Endothelial cell of umbilical vein (primary cell): ENCODE results near the gene CCDC93. TPM values are rescaled to one million over a fixed set of nuclear protein-coding genes. Genes with fewer than 3 reads are reported as not detected.

ENCODE experiments used
- BruUV-seq: library from RNA; stranded (reverse); fragments of 400-500 nt; replicated peaks from 2 replicates; lab custom pipeline; 2021; lab: Mats Ljungman, UMichigan
- CTCF ChIA-PET: fragments of 300-600, 350-600 bp; sonication (Branson Sonifier 250); formaldehyde crosslinking; loops from one replicate; lab custom pipeline; 2021; ENCODE audit warnings: antibody characterized with exemption, inconsistent platforms; lab: Charles Lee
- POLR2A ChIA-PET: fragments of 300-600, 350-600 bp; sonication (Branson Sonifier 250); formaldehyde crosslinking; loops from one replicate; lab custom pipeline; 2021; ENCODE audit warnings: antibody characterized with exemption, inconsistent platforms; lab: Charles Lee
- DNase-seq: peaks from one replicate; pipeline ENCODE4 v3.0.0-alpha.2; 2011; ENCODE audit warnings: low read depth, low spot score
- FAIRE-seq: peaks from 2 replicates; lab custom pipeline; 2011; peaks lifted over from hg19 to GRCh38; lab: Jason Lieb, UNC
- H2AFZ ChIP-seq: 2 replicates; pipeline ENCODE4 v1.6.0; 2012; ENCODE audit warnings: low read depth, low read length, control low read depth, inconsistent platforms
- H3K27ac ChIP-seq: 2 replicates; pipeline ENCODE4 v1.5.1; 2011; ENCODE audit warnings: low read depth, mild to moderate bottlenecking, control low read depth, low read length, moderate library complexity; ENCODE audit not compliant: insufficient read depth
- H3K27me3 ChIP-seq, 2 experiments: 2 replicates each; pipeline versions ENCODE4 v1.6.0 to v1.6.1; 2011; ENCODE audit warnings: low read length in 2 of 2, mixed read lengths in 1 of 2; ENCODE audit not compliant: control insufficient read depth in 2 of 2, insufficient read depth in 2 of 2
- H3K36me3 ChIP-seq, 2 experiments: 2 replicates in 1 of 2; 3 replicates in 1 of 2; pipeline ENCODE4 v1.5.1; 2011; ENCODE audit warnings: low read length in 2 of 2, mild to moderate bottlenecking in 1 of 2, moderate library complexity in 1 of 2; ENCODE audit not compliant: control insufficient read depth in 2 of 2, insufficient read depth in 2 of 2; ENCODE audit errors: extremely low read depth in 1 of 2
- H3K4me1 ChIP-seq: 3 replicates; pipeline ENCODE4 v1.5.1; 2011; ENCODE audit warnings: mild to moderate bottlenecking, low read length; ENCODE audit not compliant: control insufficient read depth, insufficient read depth; ENCODE audit errors: extremely low read depth
- H3K4me2 ChIP-seq: 2 replicates; pipeline ENCODE4 v1.6.1; 2011; ENCODE audit warnings: low read length, control low read depth, mixed read lengths; ENCODE audit not compliant: insufficient read depth
- H3K4me3 ChIP-seq, 3 experiments: fragments of 200-600 bp in 1 of 3; sonication (generic), shearing (Covaris generic) in 1 of 3; replicated peaks in 1 of 3; 2 replicates each; pipeline ENCODE4 v1.5.1; 2011 to 2016; ENCODE audit warnings: control low read depth in 3 of 3, low read length in 3 of 3, mild to moderate bottlenecking in 2 of 3, inconsistent platforms in 1 of 3, low read depth in 1 of 3, moderate library complexity in 1 of 3; ENCODE audit not compliant: insufficient read depth in 1 of 3
- H3K79me2 ChIP-seq: 2 replicates; pipeline ENCODE4 v1.6.0; 2012; ENCODE audit warnings: low read length, inconsistent platforms; ENCODE audit not compliant: control insufficient read depth, insufficient read depth
- H3K9ac ChIP-seq: replicated peaks from 2 replicates; pipeline ENCODE3; 2011; ENCODE audit warnings: low read length, control low read depth; ENCODE audit not compliant: insufficient read depth; ENCODE audit errors: extremely low read depth
- H3K9me1 ChIP-seq: replicated peaks from 3 replicates; pipeline ENCODE4 v1.6.0; 2011; ENCODE audit warnings: mild to moderate bottlenecking, low read length; ENCODE audit not compliant: control insufficient read depth, insufficient read depth; ENCODE audit errors: extremely low read depth
- H3K9me3 ChIP-seq: replicated peaks from 2 replicates; pipeline ENCODE4 v1.5.1; 2012; ENCODE audit warnings: low read length, inconsistent platforms; ENCODE audit not compliant: control insufficient read depth, insufficient read depth
- H4K20me1 ChIP-seq: replicated peaks from 2 replicates; pipeline ENCODE3; 2011; ENCODE audit warnings: mild to moderate bottlenecking, low read length; ENCODE audit not compliant: control insufficient read depth, insufficient read depth; ENCODE audit errors: extremely low read depth
- EZH2 ChIP-seq: IDR thresholded peaks from 2 replicates; pipeline ENCODE4 v1.6.1; 2012; ENCODE audit warnings: borderline replicate concordance, low read depth, mild to moderate bottlenecking, moderate library complexity, low read length, inconsistent platforms; ENCODE audit not compliant: severe bottlenecking
- FOS ChIP-seq: IDR thresholded peaks from 2 replicates; pipeline ENCODE4 v1.6.1; 2011; ENCODE audit warnings: mild to moderate bottlenecking, low read length, moderate library complexity, borderline replicate concordance; ENCODE audit not compliant: insufficient read depth
- GATA2 ChIP-seq: IDR thresholded peaks from 2 replicates; pipeline ENCODE4 v1.7.0; 2011; ENCODE audit warnings: low read depth, mild to moderate bottlenecking, moderate library complexity, mixed read lengths, low read length; ENCODE audit not compliant: insufficient read length, insufficient read depth
- JUN ChIP-seq: IDR thresholded peaks from 2 replicates; pipeline ENCODE4 v1.6.1; 2011; ENCODE audit warnings: borderline replicate concordance, low read depth; ENCODE audit not compliant: insufficient read length, insufficient read depth
- MAX ChIP-seq: IDR thresholded peaks from 2 replicates; pipeline ENCODE4 v1.6.1; 2011; ENCODE audit not compliant: insufficient read depth, insufficient read length
- MYC ChIP-seq: IDR thresholded peaks from one replicate; pipeline ENCODE4 v1.6.1; 2011; ENCODE audit warnings: mild to moderate bottlenecking, low read depth, low read length
- POLR2A ChIP-seq: IDR thresholded peaks from 2 replicates; pipeline ENCODE4 v1.6.1; 2012; ENCODE audit warnings: low read depth, mild to moderate bottlenecking, control low read depth, low read length
- POLR2AphosphoS5 ChIP-seq: IDR thresholded peaks from 2 replicates; pipeline ENCODE4 v1.6.1; 2012; ENCODE audit warnings: low read depth, mild to moderate bottlenecking, control low read depth, low read length, moderate library complexity; ENCODE audit not compliant: insufficient read depth
- dilution Hi-C: fragments of 300-500 bp; cut with MboI; formaldehyde crosslinking; loops from one replicate; pipeline ENCODE4 v1.15.0; 2019; ENCODE audit warnings: low sequenced_read_pairs; ENCODE audit not compliant: extremely low pct_ligation_motif_present
- intact Hi-C: fragments of 100-400 bp; cut with micrococcal nuclease; formaldehyde crosslinking; loops from one replicate; pipeline ENCODE4 v1.10.0; 2022
- polyA plus RNA-seq, 4 experiments: library from polyadenylated mRNA; depleted of rRNA in 3 of 4; stranded (reverse) in 3 of 4; unstranded in 1 of 4; fragments of >200 nt; gene quantifications; 2 replicates each; pipeline versions ENCODE4 v1.2.1 to v1.2.3, GENCODE V29; 2011 to 2012; ENCODE audit warnings: missing spikeins in 1 of 4
- total RNA-seq: library from RNA; stranded (reverse); gene quantifications from 2 replicates; pipeline ENCODE4 v1.2.3, GENCODE V29; 2021
- TF ChIP-seq, protein P1 (sequence below), 2 donors: IDR thresholded peaks; 1 replicate in 1 of 2; 2 replicates in 1 of 2; pipeline ENCODE4 v1.5.1; 2011; ENCODE audit warnings: low read length in 2 of 2, mild to moderate bottlenecking in 2 of 2, moderate library complexity in 2 of 2, control low read depth in 1 of 2, inconsistent platforms in 1 of 2, low read depth in 1 of 2; ENCODE audit not compliant: insufficient read depth in 1 of 2; ENCODE audit errors: extremely low read depth in 1 of 2

Gene CCDC93
- total and polyA plus RNA-seq, 2 donors (not counting 3 experiments of a cell fraction or from before 2014, with no cell fraction given) = 13.8 to 35.1 TPM

- H3K79me2 ChIP-seq = no peaks in the 10 kb centered on the region
- H3K36me3 ChIP-seq = peaks cover 19% of the 10 kb centered on the region in 2 experiments
- H3K27me3 ChIP-seq = no peaks in the 10 kb centered on the region
- POLR2A ChIA-PET = no interaction called here
- CTCF ChIA-PET = no interaction called here
- H3K4me3 ChIP-seq = no peak overlapping the region
- no peaks in the 10 kb centered on the region for H3K9me3 ChIP-seq
- no peaks in the 10 kb centered on the region for H3K9me1 ChIP-seq
- H2AFZ ChIP-seq = no peak overlapping the region
- no TSS peak for BruUV-seq
- no peak overlapping the region for H3K4me2 ChIP-seq
- H3K4me1 ChIP-seq = peaks cover 4% of the 10 kb centered on the region
- intact Hi-C loops (no loop called here), dilution Hi-C loops (no loop called here)
- H3K27ac ChIP-seq = no peak overlapping the region
- TF ChIP-seq MAX = no peak
- TF ChIP-seq MYC = no peak
- TF ChIP-seq GATA2 = no peak
- no peak for TF ChIP-seq FOS
- TF ChIP-seq, protein P1, sequence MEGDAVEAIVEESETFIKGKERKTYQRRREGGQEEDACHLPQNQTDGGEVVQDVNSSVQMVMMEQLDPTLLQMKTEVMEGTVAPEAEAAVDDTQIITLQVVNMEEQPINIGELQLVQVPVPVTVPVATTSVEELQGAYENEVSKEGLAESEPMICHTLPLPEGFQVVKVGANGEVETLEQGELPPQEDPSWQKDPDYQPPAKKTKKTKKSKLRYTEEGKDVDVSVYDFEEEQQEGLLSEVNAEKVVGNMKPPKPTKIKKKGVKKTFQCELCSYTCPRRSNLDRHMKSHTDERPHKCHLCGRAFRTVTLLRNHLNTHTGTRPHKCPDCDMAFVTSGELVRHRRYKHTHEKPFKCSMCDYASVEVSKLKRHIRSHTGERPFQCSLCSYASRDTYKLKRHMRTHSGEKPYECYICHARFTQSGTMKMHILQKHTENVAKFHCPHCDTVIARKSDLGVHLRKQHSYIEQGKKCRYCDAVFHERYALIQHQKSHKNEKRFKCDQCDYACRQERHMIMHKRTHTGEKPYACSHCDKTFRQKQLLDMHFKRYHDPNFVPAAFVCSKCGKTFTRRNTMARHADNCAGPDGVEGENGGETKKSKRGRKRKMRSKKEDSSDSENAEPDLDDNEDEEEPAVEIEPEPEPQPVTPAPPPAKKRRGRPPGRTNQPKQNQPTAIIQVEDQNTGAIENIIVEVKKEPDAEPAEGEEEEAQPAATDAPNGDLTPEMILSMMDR (IDR thresholded peaks at IDR 0.05; ENCODE audit: extremely low read depth in 1 of 2, insufficient read depth in 1 of 2, low read depth in 1 of 2, low read length in 2 of 2) = no peak
- TF ChIP-seq POLR2AphosphoS5 = no peak
- TF ChIP-seq EZH2 = no peak
- no peak for TF ChIP-seq JUN
- no peak for TF ChIP-seq POLR2A
- FAIRE-seq = no peak
- DNase-seq = no peak
- H3K9ac ChIP-seq = no peak overlapping the region
- H4K20me1 ChIP-seq = no peaks in the 10 kb centered on the region
Measured at GRCh38 chr2:117952228-117952627, 61.6 kb downstream of the CCDC93 start.
